CD14-positive monocyte (primary cell): ENCODE results near the gene PIK3R2. TPM values are rescaled to one million over a fixed set of nuclear protein-coding genes. Genes with fewer than 3 reads are reported as not detected.
A peak's percentile ranks its signal among the peaks of the same experiment; 100 is the strongest.

Source experiments
- DNase-seq, 3 donors: peaks; one replicate each; pipeline ENCODE4 v3.0.0-alpha.2; 2011 to 2022
- H2AFZ ChIP-seq: 2 replicates; pipeline ENCODE4 v1.6.0; 2012; ENCODE audit warnings: mild to moderate bottlenecking, low read depth, low read length, inconsistent platforms; ENCODE audit not compliant: insufficient read depth, poor library complexity, severe bottlenecking
- H3K27ac ChIP-seq, 2 donors: 1 replicate in 1 of 2; 2 replicates in 1 of 2; pipeline ENCODE4 v1.5.1; 2012 to 2013; ENCODE audit warnings: low read length in 2 of 2, control low read depth in 1 of 2, inconsistent platforms in 1 of 2, low read depth in 1 of 2, mild to moderate bottlenecking in 1 of 2
- H3K27me3 ChIP-seq, 2 donors: one replicate each; pipeline versions ENCODE4 v1.6.0 to v1.6.1; 2011 to 2013; ENCODE audit warnings: low read length in 2 of 2; ENCODE audit not compliant: control insufficient read depth in 2 of 2, insufficient read depth in 2 of 2
- H3K36me3 ChIP-seq, 2 donors: replicated peaks in 1 of 2; 1 replicate in 1 of 2; 2 replicates in 1 of 2; pipeline versions ENCODE4 v1.5.1 to v1.6.1; 2012 to 2013; ENCODE audit warnings: low read length in 2 of 2, control low read depth in 1 of 2, inconsistent platforms in 1 of 2, mild to moderate bottlenecking in 1 of 2; ENCODE audit not compliant: insufficient read depth in 2 of 2, control insufficient read depth in 1 of 2
- H3K4me1 ChIP-seq, 2 donors: 1 replicate in 1 of 2; 2 replicates in 1 of 2; pipeline versions ENCODE4 v1.5.1 to v1.6.1; 2012 to 2013; ENCODE audit warnings: low read length in 2 of 2, control low read depth in 1 of 2, inconsistent platforms in 1 of 2, mild to moderate bottlenecking in 1 of 2, moderate library complexity in 1 of 2; ENCODE audit not compliant: insufficient read depth in 2 of 2, control insufficient read depth in 1 of 2
- H3K4me2 ChIP-seq: replicated peaks from 2 replicates; pipeline ENCODE3; 2012; ENCODE audit warnings: low read length, moderate library complexity, mild to moderate bottlenecking; ENCODE audit not compliant: poor library complexity, severe bottlenecking; ENCODE audit errors: extremely low read depth
- H3K4me3 ChIP-seq, 3 experiments: fragments of 200-600 bp in 1 of 3; sonication (generic) in 1 of 3; replicated peaks in 1 of 3; 1 replicate in 2 of 3; 2 replicates in 1 of 3; pipeline ENCODE4 v1.5.1; 2011 to 2013; ENCODE audit warnings: low read length in 3 of 3, mild to moderate bottlenecking in 3 of 3, control low read depth in 2 of 3, low read depth in 2 of 3, inconsistent platforms in 1 of 3, moderate library complexity in 1 of 3
- H3K79me2 ChIP-seq: 2 replicates; pipeline ENCODE4 v1.6.0; 2012; ENCODE audit warnings: mild to moderate bottlenecking, control low read depth, inconsistent platforms, low read length, moderate library complexity; ENCODE audit not compliant: insufficient read depth
- H3K9ac ChIP-seq: 2 replicates; pipeline ENCODE4 v1.6.0; 2017; ENCODE audit warnings: low read length, mild to moderate bottlenecking; ENCODE audit not compliant: insufficient read depth, poor library complexity, severe bottlenecking
- H3K9me3 ChIP-seq, 2 donors: replicated peaks in 1 of 2; 1 replicate in 1 of 2; 2 replicates in 1 of 2; pipeline versions ENCODE4 v1.5.1 to v1.6.1; 2012 to 2013; ENCODE audit warnings: low read length in 2 of 2, control low read depth in 1 of 2; ENCODE audit not compliant: control insufficient read depth in 1 of 2, insufficient read depth in 1 of 2
- H4K20me1 ChIP-seq: 2 replicates; pipeline ENCODE4 v1.6.0; 2012; ENCODE audit warnings: mild to moderate bottlenecking, low read length, control low read depth, moderate library complexity; ENCODE audit not compliant: insufficient read depth
- H3K27ac Mint-ChIP-seq, 7 donors: one replicate each; pipeline ENCODE4 v1.8.0; 2020; ENCODE audit warnings: mild to moderate bottlenecking in 7 of 7, mixed read lengths in 7 of 7, moderate library complexity in 6 of 7, inconsistent platforms in 2 of 7
- H3K27me3 Mint-ChIP-seq, 3 donors: one replicate each; pipeline ENCODE4 v1.8.0; 2021 to 2022; ENCODE audit warnings: low read depth in 3 of 3, mild to moderate bottlenecking in 3 of 3, mixed read lengths in 3 of 3, moderate library complexity in 3 of 3, inconsistent platforms in 1 of 3
- H3K36me3 Mint-ChIP-seq, 2 donors: one replicate each; pipeline ENCODE4 v1.8.0; 2020; ENCODE audit warnings: mixed read lengths in 2 of 2, inconsistent platforms in 1 of 2, mild to moderate bottlenecking in 1 of 2
- H3K4me1 Mint-ChIP-seq: one replicate; pipeline ENCODE4 v1.8.0; 2020; ENCODE audit warnings: mild to moderate bottlenecking, mixed read lengths
- H3K4me3 Mint-ChIP-seq, 2 donors: one replicate each; pipeline ENCODE4 v1.8.0; 2020; ENCODE audit warnings: mild to moderate bottlenecking in 2 of 2, mixed read lengths in 2 of 2, moderate library complexity in 1 of 2
- H3K9me3 Mint-ChIP-seq, 7 donors: one replicate each; pipeline ENCODE4 v1.8.0; 2020 to 2022; ENCODE audit warnings: mixed read lengths in 7 of 7, mild to moderate bottlenecking in 6 of 7, moderate library complexity in 6 of 7, inconsistent platforms in 2 of 7
- CTCF ChIP-seq: fragments of 200-600 bp; IDR thresholded peaks from one replicate; pipeline ENCODE4 v1.8.0; 2022; ENCODE audit warnings: antibody characterized with exemption, mild to moderate bottlenecking
- WGBS: methylation state at CpG from one replicate; pipeline ENCODE4 v1.1.5; 2013; ENCODE audit warnings: missing lambda C conversion rate; ENCODE audit not compliant: insufficient coverage; 5-methylcytosine and 5-hydroxymethylcytosine counted together
- intact Hi-C, 2 donors: fragments of 100-400 bp; cut with micrococcal nuclease; formaldehyde crosslinking; loops; one replicate each; pipeline versions ENCODE4 v1.15.0 to v1.15.1; 2023
- polyA plus RNA-seq, 3 donors: library from polyadenylated mRNA; depleted of rRNA in 1 of 3; unstranded in 2 of 3; stranded (reverse) in 1 of 3; fragments of 300-500 nt in 2 of 3; fragments of >200 nt in 1 of 3; fragmentation: Illumina TruSeq in 2 of 3; gene quantifications; 1 replicate in 2 of 3; 2 replicates in 1 of 3; pipeline ENCODE4 v1.2.3, GENCODE V29; 2012 to 2021

The PIK3R2 gene
- polyA plus RNA-seq, 3 donors: 0.99 to 7.7 (median 2.0) TPM

- peaks cover 0 to 4% (median 0%) of the 10 kb centered on the region in 3 donors for H3K27me3 Mint-ChIP-seq
- Histone ChIP-seq H3K79me2 (peaks cover 13% of the 10 kb centered on the region), H4K20me1 (peaks cover 10% of the 10 kb centered on the region), H3K4me2 (peak overlapping the region; percentile 100), H3K4me1 (peaks cover 29 to 37% of the 10 kb centered on the region in 2 donors), H3K9me3 (no peaks in the 10 kb centered on the region), H2AFZ (no peak overlapping the region), H3K9ac (no peak overlapping the region), H3K27me3 (no peaks in the 10 kb centered on the region), H3K36me3 (peaks cover 20 to 32% of the 10 kb centered on the region in 2 donors), H3K4me3 (peak overlapping the region in 1 of 3 experiments; percentile 88), H3K27ac (peak overlapping the region in 1 of 2 donors; percentile 34)
- H3K9me3 Mint-ChIP-seq: no peaks in the 10 kb centered on the region
- 10% methylated on average over 7 of the region's 27 CpGs for WGBS
- peaks cover 28% of the 10 kb centered on the region for H3K4me1 Mint-ChIP-seq
- DNase-seq: peak in 2 of 3 donors; percentile 46 to 76
- peak overlapping the region in 5 of 7 donors; percentile 30 to 92 (median 75) for H3K27ac Mint-ChIP-seq
- no peak for TF ChIP-seq CTCF
- intact Hi-C loops: loop anchor here in 1 of 2 donors (5.0 kb wide), 2 partner anchors 42 to 128 kb away; partner anchors contain the start of genes LSM4 and PIK3R2
- peaks cover 34 to 50% of the 10 kb centered on the region in 2 donors for H3K36me3 Mint-ChIP-seq
- peak overlapping the region; percentile 80 to 87 for H3K4me3 Mint-ChIP-seq
Observed at GRCh38 chr19:18194554-18195238, 41.7 kb downstream of the PIK3R2 start.

DNA sequence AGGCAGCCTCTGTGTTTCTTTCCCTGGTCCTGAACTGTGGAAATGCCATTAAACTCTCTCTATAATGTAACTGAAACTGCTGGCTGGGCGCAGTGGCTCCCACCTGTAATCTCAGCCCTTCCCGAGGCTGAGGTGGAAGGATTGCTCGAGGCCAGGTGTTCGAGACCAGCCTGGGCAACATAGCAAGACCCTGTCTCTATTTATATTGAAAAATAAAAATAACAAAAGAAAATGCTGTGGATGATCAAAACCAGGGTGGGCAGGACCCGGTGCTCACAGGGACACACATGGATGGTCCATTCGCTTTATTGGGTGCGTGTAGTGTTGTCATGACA lies 43.5 kb downstream of the PIK3R2 start:
- no peak for DNase-seq
- Mint-ChIP-seq H3K4me3 (no peak overlapping the region), H3K4me1 (peaks cover 24% of the 10 kb centered on the region), H3K27me3 (peaks cover 0 to 4% (median 0%) of the 10 kb centered on the region in 3 donors), H3K36me3 (peaks cover 36 to 56% of the 10 kb centered on the region in 2 donors), H3K27ac (peak overlapping the region in 3 of 7 donors; percentile 13 to 57 (median 31)), H3K9me3 (no peaks in the 10 kb centered on the region)
- intact Hi-C loops: no loop called here
- Histone ChIP-seq H3K4me1 (peaks cover 25 to 31% of the 10 kb centered on the region in 2 donors), H2AFZ (no peak overlapping the region), H3K9me3 (no peaks in the 10 kb centered on the region), H3K4me2 (no peak overlapping the region), H3K4me3 (no peak overlapping the region), H3K27ac (no peak overlapping the region), H3K79me2 (peaks cover 13% of the 10 kb centered on the region), H3K9ac (no peak overlapping the region), H3K36me3 (peaks cover 20 to 40% of the 10 kb centered on the region in 2 donors), H3K27me3 (no peaks in the 10 kb centered on the region), H4K20me1 (peaks cover 10% of the 10 kb centered on the region)
- no CpG with 5 or more reads among the region's 7 CpGs for WGBS
- TF ChIP-seq CTCF: no peak
